IPS-18c (cell line): ENCODE data around the gene ATP6V1G3.
"Not testable (repeated sequence)": the region's sequence is repeated elsewhere in the genome, so short reads cannot be mapped to it uniquely, and the experiment has no call there.

ENCODE experiments used
- H3K4me3 ChIP-seq: 2 replicates; pipeline ENCODE4 v1.7.0; 2013; ENCODE audit warnings: low read depth, mild to moderate bottlenecking, low read length, moderate library complexity; ENCODE audit not compliant: insufficient read depth
- H3K9me3 ChIP-seq: one replicate; pipeline ENCODE4 v1.6.1; 2013; ENCODE audit warnings: mild to moderate bottlenecking, low read length, moderate library complexity; ENCODE audit not compliant: control insufficient read depth, insufficient read depth

ATP6V1G3 gene

DNA sequence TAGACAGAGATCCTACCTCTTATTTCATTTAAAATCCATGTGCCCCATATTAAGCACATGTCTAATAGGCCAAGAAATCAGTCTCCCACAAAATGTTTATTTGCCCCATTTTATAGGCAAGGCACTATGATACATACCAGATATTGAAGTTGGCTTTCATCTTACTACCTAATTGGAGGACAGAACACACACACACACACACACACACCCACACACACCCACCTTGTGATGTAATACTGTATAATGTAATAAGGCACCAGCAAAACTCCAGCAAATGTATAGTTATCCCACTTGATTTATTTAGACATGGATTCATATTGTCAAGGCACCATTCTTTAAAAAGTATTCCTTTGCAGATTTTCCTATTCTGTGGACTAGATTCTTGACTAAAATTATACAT lies 56.8 kb downstream of the ATP6V1G3 start:
- Histone ChIP-seq H3K4me3 (no peak overlapping the region), H3K9me3 (no peaks in the 10 kb centered on the region)

DNA sequence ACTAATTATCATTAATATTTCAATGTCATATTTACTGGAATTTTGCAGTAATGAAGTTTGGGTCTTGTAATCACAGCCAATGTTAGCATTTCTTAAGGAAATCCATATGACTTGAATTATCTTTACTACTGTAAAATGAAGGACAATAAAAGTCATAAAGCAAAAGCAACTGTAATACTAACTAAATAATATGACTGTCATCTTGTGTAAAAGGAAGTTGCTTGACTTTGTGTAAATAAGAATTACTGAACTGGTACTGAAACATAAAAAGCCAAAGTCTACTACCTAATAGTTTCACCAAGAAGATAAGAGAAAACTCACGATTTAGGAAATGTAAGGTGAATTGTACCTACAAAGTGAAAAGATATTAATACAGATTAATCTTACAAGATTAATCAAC lies 57.5 kb downstream of the ATP6V1G3 start:
- no peak overlapping the region for H3K4me3 ChIP-seq
- no peaks in the 10 kb centered on the region for H3K9me3 ChIP-seq

DNA sequence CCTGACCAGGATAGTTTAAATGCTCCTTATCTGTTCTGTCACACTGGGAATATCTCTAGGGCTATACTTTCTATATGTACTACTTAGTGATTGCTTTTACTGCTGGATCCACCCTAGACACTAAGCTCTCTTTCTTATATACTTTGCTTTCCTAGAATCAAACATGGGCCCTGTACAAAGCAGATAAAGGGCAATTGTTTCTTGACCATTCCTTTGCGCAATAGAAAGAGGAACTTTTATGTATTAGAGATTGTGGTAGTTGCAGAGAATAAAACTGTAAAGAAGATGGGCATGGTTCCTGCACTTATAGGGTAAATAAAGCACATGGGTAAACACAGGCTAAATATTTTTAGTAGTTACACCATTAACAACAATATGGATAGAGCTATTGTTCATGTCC lies 58.8 kb downstream of the ATP6V1G3 start:
- Histone ChIP-seq H3K4me3 (no peak overlapping the region), H3K9me3 (no peaks in the 10 kb centered on the region)

DNA sequence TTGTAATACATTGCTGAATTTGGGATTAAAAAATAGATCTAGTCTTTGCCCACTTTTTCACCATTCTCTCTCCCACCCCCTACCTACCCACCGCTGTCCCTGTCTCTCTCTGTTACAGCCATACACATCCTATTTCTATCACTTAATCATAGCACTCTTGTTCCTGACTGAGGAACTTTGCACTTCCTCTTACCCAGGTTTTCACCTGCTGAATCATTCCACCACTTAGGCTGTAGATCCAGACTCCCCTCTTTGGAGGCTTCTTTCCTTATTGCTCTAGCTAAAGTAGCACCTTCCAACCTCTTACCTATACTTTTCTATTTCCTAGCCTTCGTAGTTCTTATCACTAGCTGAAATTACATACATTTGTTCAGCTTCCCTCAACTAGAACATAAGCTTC lies 59.6 kb downstream of the ATP6V1G3 start:
- no peak overlapping the region for H3K4me3 ChIP-seq
- no peaks in the 10 kb centered on the region for H3K9me3 ChIP-seq

DNA sequence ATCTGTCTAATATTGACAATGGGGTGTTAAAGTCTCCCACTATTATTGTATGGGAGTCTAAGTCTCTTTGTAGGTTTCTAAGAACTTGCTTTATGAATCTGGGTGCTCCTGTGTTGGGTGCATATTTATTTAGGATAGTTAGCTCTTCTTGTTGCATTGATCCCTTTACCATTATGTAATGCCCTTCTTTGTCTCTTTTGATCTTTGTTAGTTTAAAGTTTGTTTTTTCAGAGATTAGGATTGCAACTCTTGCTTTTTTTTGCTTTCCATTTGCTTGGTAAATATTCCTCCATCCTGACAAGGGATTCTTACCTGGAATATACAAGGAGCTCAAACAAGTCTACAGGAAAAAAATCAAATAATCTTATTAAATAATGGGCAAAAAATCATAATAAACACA lies 63.1 kb downstream of the ATP6V1G3 start:
- H3K9me3 ChIP-seq, H3K4me3 ChIP-seq: not testable (repeated sequence)
